ENCODE measurements around the gene CNOT8.
"Not testable (repeated sequence)": the region's sequence is repeated elsewhere in the genome, so short reads cannot be mapped to it uniquely, and the experiment has no call there.

The CNOT8 gene

DNA sequence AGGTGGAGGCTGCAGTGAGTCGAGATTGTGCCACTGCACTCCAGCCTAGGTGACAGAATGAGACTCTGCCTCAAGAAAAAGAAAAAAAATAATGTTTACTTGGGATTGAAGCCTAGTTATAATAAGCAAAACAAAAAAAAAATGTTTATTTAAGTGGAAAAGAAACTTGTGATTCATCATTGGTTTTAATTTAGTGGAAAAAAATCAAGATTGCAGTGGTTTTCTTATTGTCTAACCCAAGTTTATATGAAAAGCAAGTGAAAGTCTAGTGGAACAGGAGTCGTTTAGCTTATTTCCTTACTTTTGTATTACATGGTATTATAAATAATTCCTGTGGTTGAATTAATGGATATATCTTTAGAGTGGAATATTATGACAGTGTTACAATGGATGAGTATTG is 8.4 kb downstream of the CNOT8 start:
- no peak for DNase-seq

DNA sequence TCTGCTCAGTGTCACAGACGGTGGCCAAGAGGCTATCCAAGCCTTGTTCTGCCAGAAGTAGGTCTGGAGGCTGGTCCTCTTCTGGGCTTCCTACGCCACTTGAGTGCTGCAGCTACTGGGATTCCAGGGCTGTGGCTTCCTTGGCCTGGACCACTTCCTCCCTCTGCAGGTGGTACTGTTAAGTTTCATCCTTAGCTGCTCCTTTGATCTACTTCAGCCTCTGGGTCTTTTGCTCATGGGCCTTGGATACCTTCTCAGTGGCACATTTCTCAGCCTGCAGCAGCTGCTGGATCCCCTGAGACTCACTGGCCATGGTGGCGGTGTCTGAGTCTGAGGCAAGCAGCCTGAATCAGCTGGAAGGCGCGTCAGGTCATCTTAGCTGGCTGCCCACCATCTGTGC is 10.3 kb downstream of the CNOT8 start:
- DNase-seq = no peak

DNA sequence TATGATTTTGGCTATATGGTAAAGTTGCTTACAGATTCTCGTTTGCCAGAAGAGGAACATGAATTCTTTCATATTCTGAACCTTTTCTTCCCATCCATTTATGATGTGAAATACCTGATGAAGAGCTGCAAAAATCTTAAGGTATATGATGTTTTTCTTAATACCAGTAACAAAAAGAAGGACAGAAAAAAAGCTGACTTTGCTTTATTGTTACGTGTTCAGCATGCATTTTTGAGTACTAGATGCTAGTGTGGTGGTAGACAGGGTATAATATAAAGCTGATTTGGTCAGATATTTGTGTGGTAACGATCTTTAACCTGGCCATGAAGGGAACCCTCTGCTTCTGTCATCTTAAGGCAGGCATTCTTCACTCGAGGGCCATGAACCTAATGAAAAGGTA is 13.3 kb downstream of the CNOT8 start:
- DNase-seq = no peak

DNA sequence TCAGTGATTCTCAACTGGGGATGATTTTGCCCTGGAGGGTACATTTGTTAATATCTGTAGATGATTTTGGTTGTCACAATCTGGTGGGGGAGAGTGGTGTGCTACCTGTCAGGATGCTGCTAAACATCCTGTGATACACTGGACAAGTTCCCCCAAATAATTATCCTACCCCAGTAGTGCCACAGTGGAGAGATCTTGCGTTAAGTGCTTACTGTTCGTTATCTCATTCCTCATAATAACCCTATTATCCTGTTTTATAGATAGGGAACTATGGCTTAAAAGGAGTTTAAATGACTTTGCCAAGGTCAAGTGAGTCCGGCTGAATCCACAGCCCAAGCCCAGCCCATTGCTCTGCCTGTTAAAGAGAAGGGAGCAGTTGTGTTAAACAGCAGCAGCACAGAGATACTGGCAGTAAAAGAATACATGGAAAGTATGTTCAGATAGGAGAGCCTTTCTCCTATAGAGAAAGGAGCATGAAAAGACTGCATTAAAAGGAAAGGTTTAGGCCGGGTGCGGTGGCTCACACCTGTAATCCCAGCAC is 15.4 kb downstream of the CNOT8 start:
- DNase-seq = no peak

DNA sequence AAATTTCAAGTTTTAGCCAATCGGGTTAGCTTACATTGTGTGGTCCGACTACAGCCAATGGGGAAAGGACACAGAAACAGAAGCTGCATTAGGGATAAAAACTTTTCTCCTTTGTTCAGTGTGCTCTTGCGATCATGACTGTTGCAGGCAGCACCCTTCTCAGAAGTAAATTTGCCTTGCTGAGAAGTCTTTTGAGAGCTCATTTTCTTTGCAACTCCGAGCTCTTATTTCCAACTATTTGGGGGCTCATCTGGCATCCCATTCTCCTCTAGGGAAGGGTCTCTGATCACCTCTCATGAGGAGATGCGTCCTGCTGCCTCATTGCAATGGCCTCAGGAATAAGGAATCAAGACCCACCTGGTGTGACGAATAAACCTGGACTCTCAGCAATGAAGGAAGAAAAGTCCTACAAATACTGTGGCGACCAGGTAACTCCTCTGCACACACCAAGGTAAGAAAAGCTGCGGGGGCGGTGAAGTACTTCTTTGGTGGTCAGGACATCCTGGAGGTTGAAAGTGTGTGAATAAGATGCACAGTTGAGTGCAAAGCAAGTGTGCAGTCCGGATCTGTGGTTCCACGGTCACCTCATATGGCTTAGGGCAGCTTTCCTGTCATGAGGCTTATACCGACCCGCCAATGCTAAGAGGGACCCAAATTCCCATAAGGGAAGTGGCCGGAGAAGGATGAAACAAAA is 20.4 kb downstream of the CNOT8 start:
- no peak for DNase-seq

DNA sequence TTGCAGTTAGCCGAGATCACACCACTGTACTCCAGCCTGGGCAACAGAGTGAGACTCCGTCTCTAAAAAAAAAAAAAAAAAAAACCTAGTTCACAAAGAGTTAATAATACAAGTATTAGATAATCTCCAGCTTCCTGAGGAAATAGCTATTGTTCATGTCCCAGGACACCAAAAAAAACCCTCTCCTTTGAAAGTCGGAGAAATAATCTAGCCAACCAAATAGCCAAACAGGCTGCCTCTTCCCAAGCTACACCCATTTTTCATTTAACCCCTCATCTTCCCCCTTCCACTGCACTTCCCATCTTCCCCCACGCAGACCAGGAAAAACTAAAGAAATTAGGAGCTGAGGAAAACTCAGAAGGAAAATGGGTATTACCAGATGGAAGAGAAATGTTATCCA is 23.6 kb downstream of the CNOT8 start:
- no peak for DNase-seq

DNA sequence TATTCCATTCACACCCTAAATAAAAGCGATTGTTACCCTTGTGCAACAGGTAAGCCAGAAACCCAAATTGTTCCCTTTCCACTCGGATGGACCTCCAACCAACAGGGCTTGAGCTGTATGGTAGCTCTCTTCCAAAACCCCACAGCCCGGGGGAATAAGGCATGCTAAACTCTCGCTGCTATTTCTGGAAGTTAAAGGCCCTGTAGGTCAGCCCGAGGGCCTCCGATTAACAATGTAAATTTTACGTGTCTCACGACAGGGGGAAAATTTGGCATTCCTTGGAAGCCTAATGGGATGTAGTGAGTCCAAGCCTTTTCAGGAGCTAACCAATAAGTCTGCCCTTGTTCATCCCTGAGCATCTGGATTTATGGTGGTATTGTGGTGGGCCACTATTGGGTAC is 26.0 kb downstream of the CNOT8 start:
- no peak for DNase-seq

DNA sequence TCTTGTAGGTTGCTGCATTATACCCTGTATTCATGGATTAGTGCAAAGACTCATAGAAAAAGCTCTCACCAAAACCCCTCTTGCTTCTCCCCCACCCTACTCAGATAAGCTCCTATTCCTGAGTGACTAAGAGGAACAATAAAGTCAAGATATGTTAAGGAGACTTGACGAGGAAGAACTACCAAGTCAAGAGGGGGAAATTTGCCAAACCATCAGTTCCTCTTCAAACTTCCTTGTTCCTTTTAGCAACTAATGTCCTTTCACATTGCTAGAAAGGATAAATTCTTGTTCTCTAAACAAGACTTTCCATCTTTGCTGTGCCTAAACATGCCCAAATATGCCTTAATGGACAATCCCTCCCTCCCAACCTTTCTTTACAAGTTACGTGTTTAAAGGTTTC is 27.0 kb downstream of the CNOT8 start:
- DNase-seq = no peak

DNA sequence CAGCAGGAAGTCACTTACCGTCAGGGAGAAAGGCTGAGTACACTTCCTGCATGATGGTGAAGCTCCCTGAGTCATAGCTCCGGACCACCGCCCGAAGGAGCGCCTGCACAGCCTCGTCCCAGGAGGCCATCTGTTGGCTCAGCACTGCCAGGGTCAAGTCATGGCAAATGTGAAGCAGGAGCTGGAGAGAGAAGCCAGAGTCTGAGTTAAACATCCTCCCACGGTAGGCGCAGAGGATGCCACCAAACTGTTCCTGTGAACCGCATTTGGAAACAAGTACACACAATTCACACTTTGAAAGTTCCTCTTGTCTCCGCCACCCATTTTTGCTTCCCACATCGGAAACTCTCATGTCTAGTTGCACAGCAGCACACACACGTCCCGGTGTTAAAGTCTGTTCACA is 33.9 kb downstream of the CNOT8 start:
- DNase-seq = no peak

DNA sequence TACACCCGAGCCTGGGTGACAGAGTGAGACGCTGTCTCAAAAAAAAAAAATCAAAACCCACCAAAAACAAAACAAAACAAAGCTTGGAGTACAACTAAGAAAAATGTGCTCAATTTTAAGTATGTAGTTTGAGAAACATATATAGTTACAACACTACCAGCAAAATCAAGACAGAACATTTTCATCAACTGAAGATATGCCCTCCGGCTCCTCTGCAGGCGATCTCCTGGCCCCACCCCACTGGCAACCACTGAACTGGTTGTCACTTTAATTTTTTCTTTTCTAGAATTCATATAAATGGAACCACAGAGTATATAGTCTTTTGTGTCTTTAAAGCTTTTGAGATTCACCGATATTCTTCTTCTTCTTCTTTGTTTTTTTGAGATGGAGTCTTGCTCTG is 35.0 kb downstream of the CNOT8 start:
- no peak for DNase-seq

DNA sequence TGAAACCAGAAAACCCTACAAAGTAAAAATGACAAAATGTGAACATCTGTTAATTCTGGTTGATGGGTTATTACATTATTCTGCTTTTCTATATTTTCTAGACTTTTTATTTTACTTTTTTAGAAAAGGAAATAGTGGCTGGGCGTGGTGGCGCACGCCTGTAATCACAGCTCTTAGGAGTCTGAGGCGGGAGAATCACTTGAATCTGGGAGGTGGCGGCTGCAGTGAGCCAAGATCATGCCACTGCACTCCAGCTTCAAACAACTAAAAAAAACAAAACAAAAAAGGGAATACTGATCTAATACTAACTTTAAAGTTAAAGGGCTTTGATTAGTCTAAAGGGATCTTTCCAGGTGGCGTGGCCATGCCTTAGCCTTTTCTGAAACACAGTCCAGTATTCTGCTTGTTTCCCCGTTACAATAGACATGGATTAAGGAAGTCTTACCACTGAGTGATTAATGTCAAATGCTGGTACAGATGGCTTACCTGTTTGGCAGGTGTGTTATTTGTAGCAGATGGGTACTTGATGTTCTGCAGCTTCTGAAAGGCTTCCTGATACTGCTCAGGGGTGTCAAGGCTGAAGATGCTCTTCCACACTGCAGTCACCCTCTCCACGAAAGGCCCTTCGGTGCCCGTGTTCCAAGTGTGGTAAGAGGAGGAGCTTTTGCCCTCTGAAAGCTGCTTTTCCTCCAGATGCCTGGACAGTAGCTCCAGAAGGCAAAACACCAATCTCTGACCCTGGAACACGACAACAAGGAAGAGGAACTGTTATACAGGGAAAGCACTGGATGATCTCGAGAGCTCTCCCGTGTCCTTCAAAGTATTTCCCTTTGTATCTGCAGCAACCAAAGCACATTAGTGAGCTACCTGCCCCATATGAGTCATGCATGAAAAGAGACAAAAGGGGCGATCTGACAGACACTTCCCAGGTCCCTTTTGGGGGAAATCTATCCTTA is 37.5 kb downstream of the CNOT8 start:
- DNase-seq = no peak

DNA sequence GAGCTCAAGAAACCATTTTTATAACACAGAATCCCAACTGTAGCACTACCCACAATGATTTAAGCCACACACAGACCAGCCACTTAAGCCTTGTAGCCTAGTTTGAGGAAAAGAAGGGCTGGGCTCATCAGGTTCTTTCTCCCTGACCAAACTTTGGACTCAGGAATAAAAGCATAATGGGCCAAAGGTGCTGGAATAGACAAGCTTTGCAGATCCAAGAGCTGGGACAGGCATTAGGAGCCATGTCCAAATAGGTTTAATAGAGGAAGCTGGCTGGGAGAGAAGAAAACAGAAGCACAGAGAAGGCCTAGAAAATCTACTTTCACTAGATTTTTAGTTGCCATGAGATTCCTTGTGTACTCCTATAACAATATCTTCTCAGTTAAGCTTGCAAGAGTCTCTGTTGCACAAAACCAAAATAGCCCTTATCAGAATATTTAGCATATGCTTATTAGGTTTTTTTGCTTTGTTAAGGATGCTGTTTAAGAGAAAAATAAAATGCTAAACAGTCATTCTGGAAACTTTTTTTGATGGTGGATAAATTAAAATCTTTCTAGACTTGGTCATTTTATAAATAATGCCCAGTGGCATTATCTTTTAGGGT is 38.2 kb downstream of the CNOT8 start:
- no peak for DNase-seq

DNA sequence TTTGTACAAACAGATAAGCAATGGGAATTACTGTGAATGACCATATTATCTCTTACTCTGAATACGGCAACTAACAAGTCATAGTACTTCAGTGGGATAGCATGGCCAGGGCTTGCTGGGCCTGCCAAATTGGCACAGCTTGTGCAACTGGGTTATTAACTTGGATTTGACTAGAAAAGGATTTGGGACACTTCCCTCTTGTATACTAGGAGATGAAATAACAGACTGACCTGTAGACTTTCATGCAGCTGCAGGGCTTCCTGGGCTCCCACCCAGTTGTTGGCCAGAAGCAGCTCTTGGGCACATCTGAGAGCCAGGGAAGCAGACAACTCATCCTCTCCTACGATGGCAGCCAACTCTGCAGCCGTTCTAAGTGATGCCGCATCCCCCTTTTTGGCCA is 39.8 kb downstream of the CNOT8 start:
- no peak for DNase-seq

DNA sequence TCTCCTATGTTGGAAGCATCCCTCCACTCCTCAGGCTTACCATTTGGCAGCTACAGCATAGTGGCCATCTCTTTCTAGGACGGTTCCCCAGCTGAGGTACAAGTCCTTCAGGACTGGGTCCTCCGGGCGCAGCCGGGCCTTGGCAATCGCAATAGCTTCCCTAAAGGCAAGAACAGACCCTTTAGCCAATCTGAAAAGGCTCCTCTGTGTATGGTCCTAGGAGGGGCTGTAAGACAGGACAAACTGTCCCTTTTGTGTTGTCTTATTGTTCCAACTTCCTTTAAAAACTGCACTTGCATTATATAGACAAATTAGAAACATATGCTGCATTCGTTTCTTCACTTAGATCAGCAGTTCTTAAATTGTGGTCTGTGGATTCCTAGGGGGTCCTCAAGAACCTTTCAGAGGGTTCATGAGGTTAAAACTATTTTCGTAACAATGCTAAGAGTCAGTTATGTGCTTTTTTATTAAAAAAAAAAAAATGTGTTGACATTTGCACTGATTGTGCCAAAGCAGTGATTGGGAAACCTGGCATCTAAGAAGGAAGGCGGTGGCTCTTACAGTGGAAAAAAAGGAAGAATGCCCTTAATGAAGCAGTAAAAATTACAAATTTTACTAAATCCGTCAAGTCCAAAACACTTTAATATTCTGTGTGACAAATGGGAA is 40.9 kb downstream of the CNOT8 start:
- DNase-seq = no peak

DNA sequence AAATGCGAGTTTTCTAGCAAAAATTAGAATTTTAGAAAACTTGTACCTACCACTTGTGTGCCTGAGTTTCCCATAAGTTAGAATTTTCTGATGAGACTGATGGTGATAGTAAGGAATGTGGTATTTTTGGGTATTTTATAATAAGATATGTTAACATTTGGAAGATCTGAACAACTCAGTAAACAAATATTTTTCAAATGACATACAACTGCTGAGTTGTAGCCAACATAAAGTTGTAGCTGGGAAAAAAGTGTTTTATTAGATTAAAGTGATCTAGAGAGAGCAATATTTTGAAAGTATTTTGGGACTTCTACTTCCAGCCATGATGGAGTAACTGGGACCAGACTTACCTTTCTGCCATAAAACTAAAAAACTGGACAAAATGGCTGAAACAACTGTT is 41.6 kb downstream of the CNOT8 start:
- DNase-seq = no peak

DNA sequence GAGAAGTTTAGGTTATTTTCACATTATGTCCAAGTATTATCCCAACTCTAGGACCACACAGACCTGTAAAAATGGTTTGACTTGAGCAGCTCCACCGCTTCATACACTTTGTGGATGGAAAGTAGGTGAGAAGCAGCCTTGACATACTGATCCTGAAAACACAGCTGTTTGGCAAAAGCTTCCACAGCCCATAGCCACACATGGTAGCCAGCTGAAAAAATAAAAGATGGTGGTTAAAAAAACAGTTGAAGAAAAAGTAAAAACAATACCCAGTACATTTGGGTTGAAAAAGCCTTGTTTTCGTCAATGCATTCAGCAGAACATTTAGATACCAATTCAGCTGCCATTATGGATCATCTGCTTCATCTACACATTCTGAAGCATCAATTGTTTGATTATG is 42.8 kb downstream of the CNOT8 start:
- DNase-seq = no peak

DNA sequence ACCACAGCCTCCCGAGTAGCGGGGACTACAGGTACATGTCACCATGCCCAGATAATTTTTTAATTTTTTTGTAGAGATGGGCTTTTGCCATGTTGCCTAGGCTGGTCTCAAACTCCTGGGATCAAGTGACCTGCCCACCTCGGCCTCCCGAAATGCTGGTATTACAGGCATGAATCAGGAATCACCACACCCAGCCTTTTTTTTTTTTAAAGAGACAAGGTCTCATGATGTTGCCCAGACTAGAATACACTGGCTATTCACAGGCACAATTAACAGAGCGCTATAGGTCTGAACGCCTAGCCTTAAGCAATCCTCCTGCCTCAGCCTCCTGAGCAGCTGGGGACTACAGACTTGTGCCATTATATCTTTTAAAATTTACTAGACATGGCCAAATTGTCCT is 43.5 kb downstream of the CNOT8 start:
- DNase-seq = no peak

DNA sequence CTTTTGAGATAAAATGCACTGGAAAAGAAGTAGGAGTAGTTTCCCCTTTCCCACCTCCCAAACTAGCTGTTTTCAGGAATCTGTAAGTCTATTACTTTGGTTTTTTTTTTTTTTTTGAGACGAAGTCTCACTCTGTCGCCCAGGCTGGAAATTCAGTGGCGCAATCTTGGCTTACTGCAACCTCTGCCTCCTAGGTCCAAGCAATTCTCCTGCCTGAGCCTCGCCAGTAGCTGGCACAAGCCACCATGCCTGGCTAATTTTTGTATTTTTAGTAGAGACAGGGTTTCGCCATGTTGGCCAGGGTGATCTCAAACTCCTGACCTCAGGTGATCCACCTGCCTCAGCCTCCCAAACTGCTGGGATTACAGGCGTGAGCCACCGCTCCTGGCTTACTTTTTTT is 47.2 kb downstream of the CNOT8 start:
- DNase-seq = not testable (repeated sequence)

DNA sequence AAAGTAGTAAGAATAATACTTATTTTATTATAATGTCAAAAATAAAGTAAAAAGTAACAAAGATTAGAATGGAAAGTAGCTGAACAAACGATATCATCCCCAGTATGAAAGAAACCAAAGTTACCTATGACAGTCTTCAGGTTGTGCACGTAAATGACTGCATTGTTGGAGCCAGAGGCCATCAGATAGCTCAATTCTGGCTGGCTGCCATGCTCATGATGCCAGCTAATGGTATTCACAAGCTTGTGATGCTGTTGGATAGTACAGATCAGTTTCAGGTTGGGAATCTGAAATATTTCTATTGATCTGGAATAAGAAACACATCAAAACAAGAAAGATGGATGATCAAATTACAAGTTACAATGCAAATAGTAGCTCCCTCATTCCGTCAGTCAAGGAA is 58.4 kb downstream of the CNOT8 start:
- DNase-seq = no peak

DNA sequence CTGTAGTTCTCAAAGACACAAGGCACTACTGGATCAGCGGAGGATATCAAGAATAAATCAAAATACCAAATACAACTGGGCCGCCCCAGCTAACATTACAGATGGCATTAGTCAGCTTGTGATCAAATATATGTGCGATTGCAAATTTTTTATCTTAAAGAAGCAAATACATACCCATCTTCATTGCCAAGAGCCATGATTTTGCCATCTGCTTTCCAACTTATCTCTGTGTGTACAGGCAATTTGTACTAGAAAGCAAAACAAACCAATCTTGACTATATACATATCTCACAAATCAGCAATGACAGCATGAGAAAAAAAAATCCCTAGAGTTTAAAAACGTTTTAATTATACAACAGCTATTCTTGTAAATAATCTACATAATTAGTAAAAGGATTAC is 59.3 kb downstream of the CNOT8 start:
- no peak for DNase-seq

DNA sequence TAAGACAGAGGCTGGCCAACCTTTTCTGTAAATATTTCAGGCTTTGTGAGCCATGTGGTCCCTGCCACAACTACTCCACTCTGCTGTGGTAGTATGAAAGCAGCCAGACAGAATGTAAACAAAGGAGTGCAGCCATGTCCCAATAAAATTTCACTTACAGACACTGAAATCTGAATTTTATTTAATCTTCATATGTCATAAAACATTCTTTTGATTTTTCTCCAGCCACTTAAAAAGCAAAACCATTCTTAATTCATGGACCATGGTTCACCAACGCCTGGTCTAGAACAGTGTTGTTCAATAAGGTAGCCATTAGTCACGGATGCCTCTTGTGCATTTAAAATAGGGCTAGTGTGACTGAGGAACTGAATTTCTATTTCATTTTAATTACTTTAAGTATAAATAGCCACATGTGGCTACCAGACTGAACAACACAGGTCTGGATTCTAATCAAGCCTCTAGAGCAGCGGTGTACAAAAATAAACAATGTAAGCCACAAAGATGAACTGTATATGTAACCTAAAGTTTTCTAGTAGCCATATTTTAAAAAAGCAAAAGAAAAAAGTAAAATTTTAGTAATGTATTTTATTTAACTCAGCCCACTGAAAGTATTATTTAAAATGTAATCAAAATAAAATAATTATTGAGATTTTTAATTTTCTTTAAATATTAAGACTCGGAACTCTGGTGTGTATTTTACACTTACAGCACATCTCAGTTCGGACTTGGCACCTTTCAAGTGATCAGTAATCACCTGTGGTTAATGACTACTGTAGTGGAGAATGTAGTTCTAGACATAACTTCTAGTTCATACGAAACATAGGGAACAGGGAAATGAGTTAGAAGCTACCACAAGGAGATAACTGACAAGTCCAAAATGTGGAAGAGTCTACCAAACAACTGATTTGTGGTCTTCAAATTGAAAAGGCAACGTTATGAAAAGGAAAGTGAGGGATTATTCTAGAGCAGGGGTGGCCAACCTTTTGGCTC is 65.3 kb downstream of the CNOT8 start:
- DNase-seq = no peak
